Esophagus (tissue), 2 donors: ENCODE results near the gene PLS1. TPM values are rescaled to one million over a fixed set of nuclear protein-coding genes. Genes with fewer than 3 reads are reported as not detected.
"Not testable (repeated sequence)": the region's sequence is repeated elsewhere in the genome, so short reads cannot be mapped to it uniquely, and the experiment has no call there.

Experiments used
- H3K27ac ChIP-seq, 2 donors: one replicate each; pipeline ENCODE4 v1.5.1; 2013; ENCODE audit warnings: low read depth in 2 of 2, mild to moderate bottlenecking in 2 of 2, inconsistent platforms in 1 of 2, low read length in 1 of 2, moderate library complexity in 1 of 2
- H3K27me3 ChIP-seq, 2 donors: one replicate each; pipeline ENCODE4 v1.6.1; 2013; ENCODE audit warnings: low read length in 2 of 2, control low read depth in 1 of 2, mild to moderate bottlenecking in 1 of 2; ENCODE audit not compliant: insufficient read depth in 2 of 2, control insufficient read depth in 1 of 2
- H3K36me3 ChIP-seq, 2 donors: one replicate each; pipeline ENCODE4 v1.6.1; 2013; ENCODE audit warnings: low read length in 1 of 2; ENCODE audit not compliant: control insufficient read depth in 2 of 2, insufficient read depth in 2 of 2
- H3K4me1 ChIP-seq, 2 donors: one replicate each; pipeline ENCODE4 v1.6.1; 2013; ENCODE audit warnings: low read length in 1 of 2; ENCODE audit not compliant: control insufficient read depth in 2 of 2, insufficient read depth in 2 of 2
- H3K4me3 ChIP-seq, 2 donors: one replicate each; pipeline ENCODE4 v1.5.1; 2013; ENCODE audit warnings: low read length in 2 of 2, mild to moderate bottlenecking in 2 of 2, low read depth in 1 of 2, moderate library complexity in 1 of 2
- H3K9me3 ChIP-seq, 2 donors: one replicate each; pipeline ENCODE4 v1.6.1; 2013; ENCODE audit warnings: mild to moderate bottlenecking in 2 of 2, low read depth in 1 of 2, low read length in 1 of 2, moderate library complexity in 1 of 2; ENCODE audit not compliant: control insufficient read depth in 2 of 2, insufficient read depth in 1 of 2
- WGBS, 2 donors: extraction: QIAGEN DNeasy Blood & Tissue Kit; methylation state at CpG; one replicate each; pipeline ENCODE4 v1.1.7; 2013; 5-methylcytosine and 5-hydroxymethylcytosine counted together
- polyA plus RNA-seq, 2 donors: library from polyadenylated mRNA; stranded (reverse); fragments of 200-250 nt; gene quantifications; one replicate each; pipeline ENCODE4 v1.2.3, GENCODE V29; 2013
- donor health status: healthy with polysubstance abuse.
- donor health status: Bipolar disorder and iron deficiency.

The PLS1 gene
- polyA plus RNA-seq, 2 donors: 5.9 to 8.0 TPM

DNA sequence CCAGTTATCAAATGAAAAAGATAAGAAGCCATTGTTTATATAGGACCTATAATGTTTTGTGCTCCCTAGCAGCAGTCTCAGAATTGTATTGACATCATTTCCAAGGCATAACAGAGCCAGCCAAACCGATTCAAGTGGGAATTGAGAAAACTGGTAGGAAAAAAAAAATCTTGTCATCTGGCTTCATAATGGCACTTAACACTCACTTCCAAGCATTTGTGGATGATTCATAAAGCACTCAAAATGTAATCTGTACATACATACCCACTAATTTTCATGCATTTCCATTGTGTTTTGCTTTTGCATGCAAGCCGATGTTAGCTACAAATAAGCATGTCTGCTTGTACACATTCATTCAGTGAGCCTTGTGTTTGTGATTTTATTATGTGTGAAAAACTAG is 109.0 kb downstream of the PLS1 start:
- 61 to 68% methylated on average over 2 of the region's 2 CpGs for WGBS, 2 donors
- Histone ChIP-seq H3K27ac (no peak overlapping the region), H3K4me1 (no peaks in the 10 kb centered on the region), H3K9me3 (no peaks in the 10 kb centered on the region), H3K4me3 (no peak overlapping the region), H3K36me3 (no peaks in the 10 kb centered on the region), H3K27me3 (no peaks in the 10 kb centered on the region)

DNA sequence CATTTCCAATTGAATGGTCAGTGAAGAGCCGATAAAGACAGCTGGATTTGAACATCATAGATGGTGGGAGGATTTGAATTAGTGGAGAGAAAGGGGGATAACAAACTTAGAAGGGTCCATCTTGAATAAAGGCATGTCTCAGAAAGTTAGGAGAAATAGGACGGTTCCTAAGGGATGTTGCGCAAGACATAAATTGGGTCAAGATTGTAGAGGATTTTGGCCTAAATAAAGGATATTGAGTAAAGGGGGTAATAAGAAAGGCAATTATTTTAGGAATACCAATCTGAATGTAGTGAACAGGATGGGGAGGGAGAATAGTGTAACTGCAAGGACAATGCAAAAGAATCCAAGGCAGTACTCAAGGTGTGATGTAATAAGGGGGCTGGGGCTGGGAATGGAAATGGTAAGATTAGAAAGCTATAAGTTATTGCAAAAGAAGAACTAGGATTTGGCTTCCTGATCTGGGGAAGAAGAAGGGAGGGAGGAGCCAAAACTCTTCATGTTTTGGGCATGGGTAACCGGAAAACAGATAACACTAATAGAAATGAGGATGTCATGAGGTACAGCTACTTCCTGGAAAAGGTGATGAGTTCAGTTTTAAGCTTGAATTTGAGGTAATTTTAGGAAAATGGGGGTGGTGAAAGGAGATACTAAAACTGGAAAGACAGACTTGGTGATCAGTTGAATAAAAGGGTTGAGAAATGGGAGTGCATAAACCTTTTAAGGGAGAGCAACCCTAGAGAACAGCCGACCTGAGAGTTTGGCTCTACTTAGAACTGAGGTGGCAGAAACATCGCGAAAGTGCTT is 110.3 kb downstream of the PLS1 start:
- 82 to 83% methylated on average over 7 of the region's 7 CpGs for WGBS, 2 donors
- no peak overlapping the region for H3K27ac ChIP-seq
- no peaks in the 10 kb centered on the region for H3K36me3 ChIP-seq
- no peaks in the 10 kb centered on the region for H3K27me3 ChIP-seq
- H3K9me3 ChIP-seq: no peaks in the 10 kb centered on the region
- H3K4me3 ChIP-seq: no peak overlapping the region
- no peaks in the 10 kb centered on the region for H3K4me1 ChIP-seq

DNA sequence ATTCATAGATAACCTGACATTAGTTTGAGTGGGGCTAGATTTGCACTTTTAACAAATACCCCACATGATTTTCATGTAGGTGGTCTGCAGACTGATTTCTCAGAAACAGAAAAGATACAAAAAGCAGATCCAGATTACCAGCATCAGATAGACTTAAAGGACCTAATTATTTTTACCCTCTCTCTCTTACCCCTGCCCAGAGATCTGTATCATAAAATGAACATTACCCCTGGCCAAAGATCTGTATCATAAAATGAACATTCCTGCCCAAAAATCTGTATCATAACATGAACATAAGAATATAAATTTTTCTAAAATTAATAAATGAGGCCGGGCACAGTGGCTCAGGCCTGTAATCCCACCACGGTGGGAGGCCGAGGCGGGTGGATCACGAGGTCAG is 113.0 kb downstream of the PLS1 start:
- Histone ChIP-seq H3K4me1 (no peaks in the 10 kb centered on the region), H3K9me3 (no peaks in the 10 kb centered on the region), H3K27ac (no peak overlapping the region), H3K36me3 (no peaks in the 10 kb centered on the region), H3K27me3 (no peaks in the 10 kb centered on the region), H3K4me3 (no peak overlapping the region)
- 98% methylated on average over 5 of the region's 5 CpGs for WGBS, 2 donors

DNA sequence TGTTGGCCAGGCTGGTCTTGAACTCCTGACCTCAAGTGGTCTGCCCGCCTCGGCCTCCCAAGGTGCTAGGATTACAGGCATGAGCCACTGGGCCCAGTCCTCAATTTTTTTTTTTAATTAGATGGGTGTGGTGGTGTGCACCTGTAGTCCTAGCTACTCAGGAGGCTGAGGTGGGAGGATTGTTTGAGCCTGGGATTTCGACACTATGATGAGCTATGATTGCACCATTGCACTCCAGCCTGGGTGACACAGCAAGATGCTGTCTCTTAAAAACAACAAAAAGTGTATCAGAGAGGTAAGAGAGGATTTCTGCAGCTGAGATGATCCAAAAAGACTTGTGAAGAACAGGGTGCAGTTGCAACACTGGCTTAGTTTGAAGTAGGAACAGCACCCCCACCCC is 118.7 kb downstream of the PLS1 start:
- not testable (repeated sequence) for H3K27ac ChIP-seq, H3K9me3 ChIP-seq, H3K4me1 ChIP-seq, H3K27me3 ChIP-seq, H3K36me3 ChIP-seq, H3K4me3 ChIP-seq
- WGBS, 2 donors: 96% methylated on average over 3 of the region's 3 CpGs

DNA sequence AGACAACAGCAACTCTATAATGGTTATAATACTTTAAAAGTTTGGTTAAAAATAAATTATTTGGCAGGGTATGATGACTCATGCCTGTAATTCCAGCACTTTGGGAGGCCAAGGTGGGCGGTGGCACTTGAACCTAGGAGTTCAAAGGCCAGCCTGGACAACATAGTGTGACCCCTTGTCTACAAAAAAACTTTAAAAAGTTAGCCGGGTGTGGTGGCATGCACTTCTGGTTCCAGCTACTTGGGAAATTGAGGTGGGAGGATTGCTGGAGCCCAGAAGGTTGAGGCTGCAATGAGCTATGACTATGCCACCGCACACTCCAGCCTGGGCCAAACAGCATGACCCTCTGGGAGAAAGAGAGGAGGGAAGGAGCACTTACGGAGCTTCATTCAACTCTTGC is 119.9 kb downstream of the PLS1 start:
- 90 to 92% methylated on average over 4 of the region's 4 CpGs for WGBS, 2 donors
- no peak overlapping the region for H3K4me3 ChIP-seq

DNA sequence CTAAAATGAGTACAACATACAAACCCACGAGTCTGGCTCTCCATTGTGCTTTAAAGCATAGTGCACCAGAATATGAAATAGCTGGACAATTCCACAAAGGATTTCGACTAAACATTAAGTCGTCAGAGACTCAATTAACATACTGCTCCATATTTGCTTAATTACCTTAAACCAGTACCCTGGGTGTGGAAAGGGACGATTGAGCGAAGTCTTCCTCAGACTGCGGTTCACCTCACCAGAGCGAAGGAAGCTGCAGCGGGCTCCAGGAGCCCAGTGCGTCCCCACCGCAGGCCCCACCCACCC is 127.4 kb downstream of the PLS1 start:
- Histone ChIP-seq H3K27me3 (peaks cover 0 to 3% of the 10 kb centered on the region in 2 donors), H3K36me3 (no peaks in the 10 kb centered on the region), H3K9me3 (no peaks in the 10 kb centered on the region), H3K4me3 (peak overlapping the region; percentile 64 to 72), H3K4me1 (peaks cover 0 to 2% of the 10 kb centered on the region in 2 donors), H3K27ac (no peak overlapping the region)
- 1% methylated on average over 10 of the region's 10 CpGs for WGBS, 2 donors

More for the DNA sequence above, 119.9 kb downstream of the PLS1 start:
- H3K27ac ChIP-seq: no peak overlapping the region
- no peaks in the 10 kb centered on the region for H3K27me3 ChIP-seq
- H3K4me1 ChIP-seq: no peaks in the 10 kb centered on the region
- H3K9me3 ChIP-seq: no peaks in the 10 kb centered on the region
- H3K36me3 ChIP-seq: no peaks in the 10 kb centered on the region

DNA sequence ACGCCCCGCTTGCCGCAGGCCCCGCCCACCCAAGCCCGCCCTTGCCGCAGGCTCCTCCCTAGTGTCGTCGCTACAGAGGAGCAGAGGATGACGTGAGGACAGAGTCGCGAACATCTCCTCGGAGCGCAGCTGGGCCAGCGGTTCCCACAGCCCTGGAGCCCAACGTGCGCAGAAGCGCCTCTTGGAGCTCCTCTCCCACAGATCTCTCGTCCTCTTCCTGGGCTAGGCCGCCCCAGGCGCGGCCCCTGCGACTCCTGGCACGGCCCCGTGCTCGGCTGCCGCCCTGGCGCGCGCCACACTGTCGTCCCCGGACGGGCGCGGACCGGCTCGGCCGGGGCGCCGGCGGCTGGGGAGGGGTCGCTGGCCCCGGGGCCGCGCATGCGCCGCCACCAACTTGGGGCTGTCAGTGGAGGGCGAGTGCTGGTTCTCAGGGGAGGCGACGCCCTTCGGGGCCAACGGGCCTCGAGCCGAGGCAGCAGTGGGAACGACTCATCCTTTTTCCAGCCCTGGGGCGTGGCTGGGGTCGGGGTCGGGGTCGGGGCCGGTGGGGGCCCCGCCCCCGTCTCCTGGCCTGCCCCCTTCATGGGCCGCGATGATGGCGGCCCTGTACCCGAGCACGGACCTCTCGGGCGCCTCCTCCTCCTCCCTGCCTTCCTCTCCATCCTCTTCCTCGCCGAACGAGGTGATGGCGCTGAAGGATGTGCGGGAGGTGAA is 127.9 kb downstream of the PLS1 start, which contains the start of gene TRPC1:
TRPC1 (plus strand) TSS at position 67 of the 714 bp plus-strand sequence; CDS start at position 593, 526 bp downstream.
- H3K27ac ChIP-seq: peak within 1 kb of the TSS; percentile 88 to 89
- H3K9me3 ChIP-seq: no peaks in the 10 kb centered on the region
- H3K36me3 ChIP-seq: no peaks in the 10 kb centered on the region
- peak within 1 kb of the TSS; percentile 64 to 72 for H3K4me3 ChIP-seq
- H3K27me3 ChIP-seq: peaks cover 0 to 3% of the 10 kb centered on the region in 2 donors
- H3K4me1 ChIP-seq: peaks cover 0 to 2% of the 10 kb centered on the region in 2 donors
- WGBS, 2 donors: 0 to 1% methylated on average over 71 to 73 of the region's 73 CpGs

DNA sequence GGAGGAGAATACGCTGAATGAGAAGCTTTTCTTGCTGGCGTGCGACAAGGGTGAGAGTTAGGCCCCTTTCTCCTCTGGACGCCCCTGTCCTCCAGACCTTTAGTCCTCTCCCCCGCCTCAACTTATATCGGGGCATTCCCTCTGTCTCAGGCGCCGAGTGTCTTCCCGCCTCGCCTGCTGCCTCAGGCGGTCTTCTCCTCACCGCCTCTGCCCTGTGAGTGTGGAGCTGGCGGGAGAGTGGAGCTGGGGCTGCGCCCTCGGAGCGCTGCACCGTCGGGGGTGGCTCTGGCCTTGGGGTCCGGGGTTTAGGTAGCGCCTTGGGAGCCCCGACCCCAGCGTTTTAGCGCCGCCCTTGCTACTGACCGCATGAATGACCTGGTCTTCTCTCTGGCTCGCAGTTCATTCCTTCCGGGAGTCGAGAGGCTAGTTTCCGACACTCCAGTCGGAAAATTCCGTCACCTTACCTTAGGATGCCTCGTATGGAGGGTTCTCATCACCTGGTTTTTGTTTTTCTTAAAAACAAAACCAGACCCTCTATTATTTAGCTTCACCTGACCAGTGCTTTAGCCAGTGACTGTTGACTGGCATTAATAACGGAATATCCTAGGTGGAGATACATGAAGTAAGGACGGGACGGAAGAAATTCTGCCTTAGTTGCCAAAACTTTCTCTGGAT is 128.6 kb downstream of the PLS1 start:
- Histone ChIP-seq H3K4me3 (peak overlapping the region; percentile 64 to 72), H3K9me3 (no peaks in the 10 kb centered on the region), H3K4me1 (peaks cover 0 to 2% of the 10 kb centered on the region in 2 donors), H3K27me3 (peaks cover 0 to 3% of the 10 kb centered on the region in 2 donors), H3K27ac (peak overlapping the region; percentile 88 to 89), H3K36me3 (no peaks in the 10 kb centered on the region)
- 6 to 10% methylated on average over 34 to 35 of the region's 35 CpGs for WGBS, 2 donors

DNA sequence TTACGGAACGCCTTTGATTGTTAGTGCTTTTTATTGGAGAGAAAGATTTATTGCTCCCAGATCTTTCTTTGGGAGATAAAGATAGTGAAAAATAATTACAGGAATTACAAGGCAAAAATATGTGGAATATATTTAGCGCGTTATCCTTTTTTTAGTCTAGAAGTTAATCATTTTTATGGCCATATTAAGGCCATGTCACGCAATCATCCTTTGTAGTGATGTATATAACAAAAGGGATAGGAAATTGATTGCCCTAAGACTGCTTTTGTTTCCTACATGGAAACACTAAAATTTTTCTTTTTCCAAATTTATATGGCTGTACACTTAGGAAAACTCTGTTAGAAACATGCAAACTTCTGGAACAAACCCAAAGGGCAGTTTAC is 129.2 kb downstream of the PLS1 start:
- Histone ChIP-seq H3K27ac (no peak overlapping the region), H3K9me3 (no peaks in the 10 kb centered on the region), H3K36me3 (no peaks in the 10 kb centered on the region), H3K4me3 (peak overlapping the region in 1 of 2 donors; percentile 64), H3K4me1 (peaks cover 0 to 2% of the 10 kb centered on the region in 2 donors), H3K27me3 (peaks cover 0 to 3% of the 10 kb centered on the region in 2 donors)
- 73 to 74% methylated on average over 5 of the region's 5 CpGs for WGBS, 2 donors
